IMR-90 (cell line): ENCODE measurements around the gene DOCK2.

Source experiments
- POLR2A ChIP-seq: IDR thresholded peaks from 2 replicates; pipeline ENCODE4 v1.6.1; 2012; ENCODE audit warnings: mild to moderate bottlenecking, low read depth, low read length
- TF ChIP-seq, protein P1 (sequence below): fragments of 150-350 bp; IDR thresholded peaks from 2 replicates; pipeline ENCODE4 v1.6.1; 2016; ENCODE audit warnings: low read depth, mild to moderate bottlenecking, low read length, moderate library complexity, borderline replicate concordance
- TF ChIP-seq, protein P2 (sequence below): conservative IDR thresholded peaks from 2 replicates; pipeline ENCODE4 v1.5.1; 2012; ENCODE audit warnings: mild to moderate bottlenecking, low read depth, low read length, improper control_type of control experiment
- TF ChIP-seq, protein P3 (sequence below): fragments of 150-350 bp; IDR thresholded peaks from 2 replicates; pipeline ENCODE4 v1.6.1; 2017; ENCODE audit warnings: mild to moderate bottlenecking, antibody characterized with exemption, low read length, low read depth

DNA sequence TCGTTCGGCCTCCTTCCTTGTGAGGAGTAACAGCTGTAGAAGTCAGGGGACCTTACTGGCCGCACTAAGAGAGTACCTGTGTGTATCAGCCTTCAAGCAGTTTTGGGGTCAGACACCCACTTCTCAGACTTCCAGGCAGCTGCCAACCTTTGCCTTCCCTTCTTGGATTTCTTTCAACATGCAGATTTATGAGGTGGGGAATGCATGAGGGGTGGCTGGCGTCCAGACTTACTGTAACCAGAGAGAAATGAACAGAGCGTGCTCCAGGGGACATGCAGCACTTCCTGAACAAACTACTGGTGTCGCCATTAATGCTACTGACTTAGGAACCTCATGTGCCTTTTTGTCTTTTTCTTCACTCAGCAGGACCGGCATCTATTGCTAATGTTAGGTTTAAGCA is 296.5 kb downstream of the DOCK2 start:
- TF ChIP-seq POLR2A, result no peak
- TF ChIP-seq, protein P1, sequence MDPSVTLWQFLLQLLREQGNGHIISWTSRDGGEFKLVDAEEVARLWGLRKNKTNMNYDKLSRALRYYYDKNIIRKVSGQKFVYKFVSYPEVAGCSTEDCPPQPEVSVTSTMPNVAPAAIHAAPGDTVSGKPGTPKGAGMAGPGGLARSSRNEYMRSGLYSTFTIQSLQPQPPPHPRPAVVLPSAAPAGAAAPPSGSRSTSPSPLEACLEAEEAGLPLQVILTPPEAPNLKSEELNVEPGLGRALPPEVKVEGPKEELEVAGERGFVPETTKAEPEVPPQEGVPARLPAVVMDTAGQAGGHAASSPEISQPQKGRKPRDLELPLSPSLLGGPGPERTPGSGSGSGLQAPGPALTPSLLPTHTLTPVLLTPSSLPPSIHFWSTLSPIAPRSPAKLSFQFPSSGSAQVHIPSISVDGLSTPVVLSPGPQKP, result no peak
- TF ChIP-seq, protein P2, sequence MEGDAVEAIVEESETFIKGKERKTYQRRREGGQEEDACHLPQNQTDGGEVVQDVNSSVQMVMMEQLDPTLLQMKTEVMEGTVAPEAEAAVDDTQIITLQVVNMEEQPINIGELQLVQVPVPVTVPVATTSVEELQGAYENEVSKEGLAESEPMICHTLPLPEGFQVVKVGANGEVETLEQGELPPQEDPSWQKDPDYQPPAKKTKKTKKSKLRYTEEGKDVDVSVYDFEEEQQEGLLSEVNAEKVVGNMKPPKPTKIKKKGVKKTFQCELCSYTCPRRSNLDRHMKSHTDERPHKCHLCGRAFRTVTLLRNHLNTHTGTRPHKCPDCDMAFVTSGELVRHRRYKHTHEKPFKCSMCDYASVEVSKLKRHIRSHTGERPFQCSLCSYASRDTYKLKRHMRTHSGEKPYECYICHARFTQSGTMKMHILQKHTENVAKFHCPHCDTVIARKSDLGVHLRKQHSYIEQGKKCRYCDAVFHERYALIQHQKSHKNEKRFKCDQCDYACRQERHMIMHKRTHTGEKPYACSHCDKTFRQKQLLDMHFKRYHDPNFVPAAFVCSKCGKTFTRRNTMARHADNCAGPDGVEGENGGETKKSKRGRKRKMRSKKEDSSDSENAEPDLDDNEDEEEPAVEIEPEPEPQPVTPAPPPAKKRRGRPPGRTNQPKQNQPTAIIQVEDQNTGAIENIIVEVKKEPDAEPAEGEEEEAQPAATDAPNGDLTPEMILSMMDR, result no peak
- TF ChIP-seq, protein P3, sequence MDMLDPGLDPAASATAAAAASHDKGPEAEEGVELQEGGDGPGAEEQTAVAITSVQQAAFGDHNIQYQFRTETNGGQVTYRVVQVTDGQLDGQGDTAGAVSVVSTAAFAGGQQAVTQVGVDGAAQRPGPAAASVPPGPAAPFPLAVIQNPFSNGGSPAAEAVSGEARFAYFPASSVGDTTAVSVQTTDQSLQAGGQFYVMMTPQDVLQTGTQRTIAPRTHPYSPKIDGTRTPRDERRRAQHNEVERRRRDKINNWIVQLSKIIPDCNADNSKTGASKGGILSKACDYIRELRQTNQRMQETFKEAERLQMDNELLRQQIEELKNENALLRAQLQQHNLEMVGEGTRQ, result no peak
